SK-N-SH treated with all-trans-retinoic acid at 6 μM for 48 hours (cell line): ENCODE results near the gene PUS7.

Experiments
- ATAC-seq: fragments of 200-7000 bp; cut with Tn5 transposase; 3 replicates; pipeline ENCODE4 v1.9.1; 2020; ENCODE audit warnings: mild to moderate bottlenecking, moderate library complexity
- ARNTL ChIP-seq: fragments of 450-650 bp; formaldehyde crosslinking; IDR thresholded peaks from 2 replicates; pipeline ENCODE4 v1.5.0; 2020; ENCODE audit warnings: low read depth, mild to moderate bottlenecking, moderate library complexity, borderline replicate concordance
- BACH2 ChIP-seq: fragments of 250-450 bp; sonication (Bioruptor Pico); IDR thresholded peaks from 2 replicates; pipeline ENCODE4 v1.9.0; 2021; ENCODE audit warnings: mild to moderate bottlenecking, borderline replicate concordance
- CSDC2 ChIP-seq: fragments of 250-450 bp; sonication (Bioruptor Pico); IDR thresholded peaks from 2 replicates; pipeline ENCODE4 v1.5.0; 2020; ENCODE audit warnings: mild to moderate bottlenecking, moderate library complexity
- ESRRG ChIP-seq: fragments of 250-450 bp; sonication (Bioruptor Pico); IDR thresholded peaks from 2 replicates; pipeline ENCODE4 v1.6.1; 2021; ENCODE audit warnings: mild to moderate bottlenecking
- GLIS3 ChIP-seq: fragments of 250-450 bp; sonication (Bioruptor Pico); IDR thresholded peaks from 2 replicates; pipeline ENCODE4 v1.5.0; 2020; ENCODE audit warnings: mild to moderate bottlenecking, moderate library complexity
- ISL1 ChIP-seq: fragments of 250-450 bp; sonication (Bioruptor Pico); IDR thresholded peaks from 2 replicates; pipeline ENCODE4 v2.1.2; 2022; ENCODE audit warnings: mild to moderate bottlenecking, moderate library complexity
- OSR1 ChIP-seq: fragments of 250-450 bp; sonication (Bioruptor Pico); IDR thresholded peaks from 2 replicates; pipeline ENCODE4 v1.8.0; 2022; ENCODE audit warnings: moderate library complexity, mild to moderate bottlenecking, inconsistent platforms
- PPARA ChIP-seq: fragments of 250-450 bp; sonication (Bioruptor Pico); IDR thresholded peaks from 2 replicates; pipeline ENCODE4 v1.5.0; 2020; ENCODE audit warnings: mild to moderate bottlenecking, borderline replicate concordance
- RARB ChIP-seq: fragments of 250-450 bp; sonication (Bioruptor Pico); IDR thresholded peaks from 2 replicates; pipeline ENCODE4 v1.8.0; 2021; ENCODE audit warnings: mild to moderate bottlenecking, moderate library complexity
- TCF4 ChIP-seq: fragments of 250-450 bp; sonication (Bioruptor Pico); IDR thresholded peaks from 2 replicates; pipeline ENCODE4 v1.8.0; 2021; ENCODE audit warnings: mild to moderate bottlenecking, moderate library complexity, borderline replicate concordance
- TOX ChIP-seq: fragments of 250-450 bp; sonication (Bioruptor Pico); IDR thresholded peaks from 2 replicates; pipeline ENCODE4 v1.8.0; 2021; ENCODE audit warnings: mild to moderate bottlenecking, moderate library complexity, borderline replicate concordance
- ZC3H10 ChIP-seq: fragments of 250-450 bp; sonication (Bioruptor Pico); IDR thresholded peaks from 2 replicates; pipeline ENCODE4 v1.5.1; 2021; ENCODE audit warnings: mild to moderate bottlenecking, moderate library complexity
- ZFP3 ChIP-seq: fragments of 250-450 bp; sonication (Bioruptor Pico); IDR thresholded peaks from 2 replicates; pipeline ENCODE4 v1.5.0; 2020; ENCODE audit warnings: mild to moderate bottlenecking, moderate library complexity
- ZFP30 ChIP-seq: fragments of 450-650 bp; formaldehyde crosslinking; IDR thresholded peaks from 2 replicates; pipeline ENCODE4 v1.5.0; 2022; ENCODE audit warnings: mild to moderate bottlenecking, moderate library complexity
- ZNF565 ChIP-seq: fragments of 450-650 bp; formaldehyde crosslinking; conservative IDR thresholded peaks from 2 replicates; pipeline ENCODE4 v1.5.0; 2020; ENCODE audit warnings: low read depth, mild to moderate bottlenecking, moderate library complexity
- ZNF70 ChIP-seq: fragments of 450-650 bp; formaldehyde crosslinking; IDR thresholded peaks from 2 replicates; pipeline ENCODE4 v1.5.0; 2020; ENCODE audit warnings: mild to moderate bottlenecking, moderate library complexity
- ZNF8 ChIP-seq: fragments of 450-650 bp; formaldehyde crosslinking; IDR thresholded peaks from 2 replicates; pipeline ENCODE4 v1.5.0; 2020; ENCODE audit warnings: mild to moderate bottlenecking, moderate library complexity
- TF ChIP-seq, protein P1 (sequence below): fragments of 250-450 bp; sonication (Bioruptor Pico); IDR thresholded peaks from 2 replicates; pipeline ENCODE4 v1.5.1; 2020; ENCODE audit warnings: low read depth, mild to moderate bottlenecking, moderate library complexity
- TF ChIP-seq, protein P2 (sequence below): fragments of 250-450 bp; sonication (Bioruptor Pico); IDR thresholded peaks from 2 replicates; pipeline ENCODE4 v1.5.0; 2020; ENCODE audit warnings: mild to moderate bottlenecking, moderate library complexity
- TF ChIP-seq, protein P3 (sequence below): fragments of 250-450 bp; sonication (Bioruptor Pico); IDR thresholded peaks from 2 replicates; pipeline ENCODE4 v1.8.0; 2021; ENCODE audit warnings: low read depth, mild to moderate bottlenecking, moderate library complexity, borderline replicate concordance

Gene PUS7

DNA sequence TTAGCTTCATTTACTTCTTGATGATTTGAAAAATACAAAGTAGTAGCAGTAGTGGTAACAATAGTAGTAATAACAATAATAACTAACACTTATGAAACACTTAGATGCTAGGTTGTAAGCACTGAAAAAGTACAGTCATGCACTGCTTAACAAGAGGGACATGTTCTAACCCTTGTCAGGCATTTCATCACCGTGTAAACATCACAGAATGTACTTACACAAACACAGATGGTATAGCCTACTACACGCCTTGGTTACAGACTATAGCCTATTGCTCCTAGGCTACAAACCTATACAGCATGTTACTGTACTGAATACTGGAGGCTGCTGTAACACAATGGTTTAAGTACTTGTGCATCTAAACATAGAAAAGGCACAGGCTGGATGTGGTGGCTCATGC, 60.6 kb downstream of the PUS7 start (continued):
- no peak for TF ChIP-seq GLIS3

DNA sequence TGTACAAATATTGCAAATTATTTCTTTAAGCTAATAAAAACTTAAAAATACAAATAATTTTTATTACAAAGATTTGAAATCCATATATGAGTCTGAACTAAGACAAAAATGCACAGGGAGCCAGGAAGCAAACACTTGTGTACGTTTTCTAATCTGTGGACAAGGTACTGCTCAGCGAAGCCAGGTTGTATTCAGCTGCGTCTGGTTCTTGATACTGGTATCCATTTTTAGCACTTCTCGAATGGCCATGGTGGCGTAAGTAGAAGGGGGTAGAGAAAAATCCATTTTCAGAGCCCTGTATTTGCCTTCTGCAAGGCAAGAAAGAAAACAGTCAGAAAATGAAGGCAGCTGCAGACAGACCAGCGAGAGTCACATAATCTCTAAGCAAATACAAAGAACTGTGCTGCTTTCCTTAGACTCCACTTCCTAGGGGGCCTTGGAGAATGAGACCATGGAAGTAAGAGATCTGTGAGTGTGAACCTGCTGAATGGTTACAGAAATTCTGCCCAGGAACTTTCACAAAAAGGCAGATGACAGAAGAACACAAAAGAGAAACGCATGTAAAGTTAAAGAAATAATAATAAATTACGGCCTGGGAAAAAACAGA, 64.3 kb downstream of the PUS7 start:
- no peak for ATAC-seq

GRCh38 chr7:105454921-105455320, 67.2 kb downstream of the PUS7 start:
- no peak for TF ChIP-seq ZC3H10
- no peak for TF ChIP-seq ZFP3 (CRISPR knock-in tag)
- TF ChIP-seq CSDC2 (CRISPR knock-in tag) = no peak
- TF ChIP-seq ZNF565 (CRISPR knock-in tag) = no peak
- TF ChIP-seq OSR1 = no peak
- no peak for TF ChIP-seq TCF4
- no peak for TF ChIP-seq TOX (CRISPR knock-in tag)
- TF ChIP-seq, protein P1, sequence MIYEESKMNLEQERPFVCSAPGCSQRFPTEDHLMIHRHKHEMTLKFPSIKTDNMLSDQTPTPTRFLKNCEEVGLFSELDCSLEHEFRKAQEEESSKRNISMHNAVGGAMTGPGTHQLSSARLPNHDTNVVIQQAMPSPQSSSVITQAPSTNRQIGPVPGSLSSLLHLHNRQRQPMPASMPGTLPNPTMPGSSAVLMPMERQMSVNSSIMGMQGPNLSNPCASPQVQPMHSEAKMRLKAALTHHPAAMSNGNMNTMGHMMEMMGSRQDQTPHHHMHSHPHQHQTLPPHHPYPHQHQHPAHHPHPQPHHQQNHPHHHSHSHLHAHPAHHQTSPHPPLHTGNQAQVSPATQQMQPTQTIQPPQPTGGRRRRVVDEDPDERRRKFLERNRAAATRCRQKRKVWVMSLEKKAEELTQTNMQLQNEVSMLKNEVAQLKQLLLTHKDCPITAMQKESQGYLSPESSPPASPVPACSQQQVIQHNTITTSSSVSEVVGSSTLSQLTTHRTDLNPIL (CRISPR knock-in tag) = no peak

More for the DNA sequence above, 64.3 kb downstream of the PUS7 start:
- TF ChIP-seq OSR1 (no peak), TCF4 (no peak), ZFP30 (CRISPR knock-in tag) (no peak), ZNF8 (CRISPR knock-in tag) (no peak), TOX (CRISPR knock-in tag) (no peak), PPARA (CRISPR knock-in tag) (no peak), ZFP3 (CRISPR knock-in tag) (no peak), CSDC2 (CRISPR knock-in tag) (no peak), ZNF565 (CRISPR knock-in tag) (no peak), ARNTL (CRISPR knock-in tag) (no peak), ZNF70 (CRISPR knock-in tag) (no peak), GLIS3 (no peak), ISL1 (CRISPR knock-in tag) (no peak), ZC3H10 (no peak), RARB (no peak), BACH2 (CRISPR knock-in tag) (no peak)
- TF ChIP-seq, protein P2, sequence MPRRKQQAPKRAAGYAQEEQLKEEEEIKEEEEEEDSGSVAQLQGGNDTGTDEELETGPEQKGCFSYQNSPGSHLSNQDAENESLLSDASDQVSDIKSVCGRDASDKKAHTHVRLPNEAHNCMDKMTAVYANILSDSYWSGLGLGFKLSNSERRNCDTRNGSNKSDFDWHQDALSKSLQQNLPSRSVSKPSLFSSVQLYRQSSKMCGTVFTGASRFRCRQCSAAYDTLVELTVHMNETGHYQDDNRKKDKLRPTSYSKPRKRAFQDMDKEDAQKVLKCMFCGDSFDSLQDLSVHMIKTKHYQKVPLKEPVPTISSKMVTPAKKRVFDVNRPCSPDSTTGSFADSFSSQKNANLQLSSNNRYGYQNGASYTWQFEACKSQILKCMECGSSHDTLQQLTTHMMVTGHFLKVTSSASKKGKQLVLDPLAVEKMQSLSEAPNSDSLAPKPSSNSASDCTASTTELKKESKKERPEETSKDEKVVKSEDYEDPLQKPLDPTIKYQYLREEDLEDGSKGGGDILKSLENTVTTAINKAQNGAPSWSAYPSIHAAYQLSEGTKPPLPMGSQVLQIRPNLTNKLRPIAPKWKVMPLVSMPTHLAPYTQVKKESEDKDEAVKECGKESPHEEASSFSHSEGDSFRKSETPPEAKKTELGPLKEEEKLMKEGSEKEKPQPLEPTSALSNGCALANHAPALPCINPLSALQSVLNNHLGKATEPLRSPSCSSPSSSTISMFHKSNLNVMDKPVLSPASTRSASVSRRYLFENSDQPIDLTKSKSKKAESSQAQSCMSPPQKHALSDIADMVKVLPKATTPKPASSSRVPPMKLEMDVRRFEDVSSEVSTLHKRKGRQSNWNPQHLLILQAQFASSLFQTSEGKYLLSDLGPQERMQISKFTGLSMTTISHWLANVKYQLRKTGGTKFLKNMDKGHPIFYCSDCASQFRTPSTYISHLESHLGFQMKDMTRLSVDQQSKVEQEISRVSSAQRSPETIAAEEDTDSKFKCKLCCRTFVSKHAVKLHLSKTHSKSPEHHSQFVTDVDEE = no peak
- TF ChIP-seq, protein P1 (CRISPR knock-in tag) = no peak
- TF ChIP-seq, protein P3, sequence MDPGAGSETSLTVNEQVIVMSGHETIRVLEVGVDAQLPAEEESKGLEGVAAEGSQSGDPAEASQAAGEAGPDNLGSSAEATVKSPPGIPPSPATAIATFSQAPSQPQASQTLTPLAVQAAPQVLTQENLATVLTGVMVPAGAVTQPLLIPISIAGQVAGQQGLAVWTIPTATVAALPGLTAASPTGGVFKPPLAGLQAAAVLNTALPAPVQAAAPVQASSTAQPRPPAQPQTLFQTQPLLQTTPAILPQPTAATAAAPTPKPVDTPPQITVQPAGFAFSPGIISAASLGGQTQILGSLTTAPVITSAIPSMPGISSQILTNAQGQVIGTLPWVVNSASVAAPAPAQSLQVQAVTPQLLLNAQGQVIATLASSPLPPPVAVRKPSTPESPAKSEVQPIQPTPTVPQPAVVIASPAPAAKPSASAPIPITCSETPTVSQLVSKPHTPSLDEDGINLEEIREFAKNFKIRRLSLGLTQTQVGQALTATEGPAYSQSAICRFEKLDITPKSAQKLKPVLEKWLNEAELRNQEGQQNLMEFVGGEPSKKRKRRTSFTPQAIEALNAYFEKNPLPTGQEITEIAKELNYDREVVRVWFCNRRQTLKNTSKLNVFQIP = no peak

GRCh38 chr7:105454095-105454747, 67.8 kb downstream of the PUS7 start:
- TF ChIP-seq ZNF70 (CRISPR knock-in tag) = no peak
- TF ChIP-seq GLIS3 = no peak
- no peak for TF ChIP-seq ESRRG (CRISPR knock-in tag)
- TF ChIP-seq ISL1 (CRISPR knock-in tag) = peak; percentile 73
- no peak for TF ChIP-seq ZC3H10
- no peak for TF ChIP-seq ARNTL (CRISPR knock-in tag)
- ATAC-seq = peak; percentile 94

More at GRCh38 chr7:105454921-105455320, 67.2 kb downstream of the PUS7 start:
- ATAC-seq = peak; percentile 9; the same call in 1 of the 3 replicates
